ENCODE results near the gene FLT1. TPM values are rescaled to one million over a fixed set of nuclear protein-coding genes. Genes with fewer than 3 reads are reported as not detected.

Gene FLT1
- total and polyA plus RNA-seq, 9 donors = 13.2 to 17.3 (median 15.8) TPM

- Histone ChIP-seq H3K4me3 (ENCODE audit: low read length) (no peak overlapping the region), H3K9me3 (replicated peaks; ENCODE audit: control insufficient read depth, low read depth, low read length) (no peaks in the 10 kb centered on the region), H3K27me3 (ENCODE audit: control insufficient read depth, insufficient read depth, low read length) (no peaks in the 10 kb centered on the region), H3K36me3 (ENCODE audit: control insufficient read depth, insufficient read depth, low read length) (no peaks in the 10 kb centered on the region), H3K27ac (ENCODE audit: low read length) (no peak overlapping the region), H3K4me1 (ENCODE audit: control insufficient read depth, insufficient read depth, low read length) (no peaks in the 10 kb centered on the region)
- no peak for DNase-seq
- no CpG with 5 or more reads among the region's 3 CpGs for WGBS (ENCODE audit: insufficient coverage)
Measured at GRCh38 chr13:28466151-28466550, 28.8 kb downstream of the FLT1 start.

GRCh38 chr13:28464861-28465460 lies 30.0 kb downstream of the FLT1 start:
- Histone ChIP-seq H3K4me3 (ENCODE audit: low read length) (no peak overlapping the region), H3K36me3 (ENCODE audit: control insufficient read depth, insufficient read depth, low read length) (no peaks in the 10 kb centered on the region), H3K4me1 (ENCODE audit: control insufficient read depth, insufficient read depth, low read length) (no peaks in the 10 kb centered on the region), H3K27me3 (ENCODE audit: control insufficient read depth, insufficient read depth, low read length) (no peaks in the 10 kb centered on the region), H3K27ac (ENCODE audit: low read length) (no peak overlapping the region), H3K9me3 (replicated peaks; ENCODE audit: control insufficient read depth, low read depth, low read length) (no peaks in the 10 kb centered on the region)
- no peak for DNase-seq
- 40% methylated on average over 1 of the region's 6 CpGs for WGBS (ENCODE audit: insufficient coverage)

- Histone ChIP-seq H3K4me3 (ENCODE audit: low read length) (no peak overlapping the region), H3K36me3 (ENCODE audit: control insufficient read depth, insufficient read depth, low read length) (peaks cover 3% of the 10 kb centered on the region), H3K4me1 (ENCODE audit: control insufficient read depth, insufficient read depth, low read length) (no peaks in the 10 kb centered on the region), H3K9me3 (replicated peaks; ENCODE audit: control insufficient read depth, low read depth, low read length) (no peaks in the 10 kb centered on the region), H3K27ac (ENCODE audit: low read length) (no peak overlapping the region), H3K27me3 (ENCODE audit: control insufficient read depth, insufficient read depth, low read length) (no peaks in the 10 kb centered on the region)
- no CpG with 5 or more reads among the region's 3 CpGs for WGBS (ENCODE audit: insufficient coverage)
- DNase-seq = no peak
Measured at GRCh38 chr13:28463481-28463880, 31.4 kb downstream of the FLT1 start.

- WGBS (ENCODE audit: insufficient coverage) = no CpG with 5 or more reads among the region's 4 CpGs
- H3K9me3 ChIP-seq (replicated peaks; ENCODE audit: control insufficient read depth, low read depth, low read length) = no peaks in the 10 kb centered on the region
- no peak for DNase-seq
- H3K27ac ChIP-seq (ENCODE audit: low read length) = no peak overlapping the region
- H3K4me3 ChIP-seq (ENCODE audit: low read length) = no peak overlapping the region
- no peaks in the 10 kb centered on the region for H3K4me1 ChIP-seq (ENCODE audit: control insufficient read depth, insufficient read depth, low read length)
- no peaks in the 10 kb centered on the region for H3K27me3 ChIP-seq (ENCODE audit: control insufficient read depth, insufficient read depth, low read length)
- peaks cover 3% of the 10 kb centered on the region for H3K36me3 ChIP-seq (ENCODE audit: control insufficient read depth, insufficient read depth, low read length)
Measured at GRCh38 chr13:28459911-28460310, 35.0 kb downstream of the FLT1 start.

- Histone ChIP-seq H3K9me3 (replicated peaks; ENCODE audit: control insufficient read depth, low read depth, low read length) (no peaks in the 10 kb centered on the region), H3K4me1 (ENCODE audit: control insufficient read depth, insufficient read depth, low read length) (no peaks in the 10 kb centered on the region), H3K4me3 (ENCODE audit: low read length) (no peak overlapping the region), H3K36me3 (ENCODE audit: control insufficient read depth, insufficient read depth, low read length) (peaks cover 3% of the 10 kb centered on the region), H3K27me3 (ENCODE audit: control insufficient read depth, insufficient read depth, low read length) (no peaks in the 10 kb centered on the region), H3K27ac (ENCODE audit: low read length) (no peak overlapping the region)
- WGBS (ENCODE audit: insufficient coverage) = no CpG with 5 or more reads among the region's 2 CpGs
- no peak for DNase-seq
Measured at GRCh38 chr13:28458608-28459007, 36.3 kb downstream of the FLT1 start.

GRCh38 chr13:28458051-28458450 lies 36.9 kb downstream of the FLT1 start:
- WGBS (ENCODE audit: insufficient coverage) = 83% methylated on average over 1 of the region's 7 CpGs
- H3K27ac ChIP-seq (ENCODE audit: low read length) = no peak overlapping the region
- no peaks in the 10 kb centered on the region for H3K27me3 ChIP-seq (ENCODE audit: control insufficient read depth, insufficient read depth, low read length)
- H3K4me1 ChIP-seq (ENCODE audit: control insufficient read depth, insufficient read depth, low read length) = no peaks in the 10 kb centered on the region
- no peaks in the 10 kb centered on the region for H3K9me3 ChIP-seq (replicated peaks; ENCODE audit: control insufficient read depth, low read depth, low read length)
- H3K36me3 ChIP-seq (ENCODE audit: control insufficient read depth, insufficient read depth, low read length) = peaks cover 3% of the 10 kb centered on the region
- no peak overlapping the region for H3K4me3 ChIP-seq (ENCODE audit: low read length)
- DNase-seq = no peak

GRCh38 chr13:28457521-28457920 lies 37.4 kb downstream of the FLT1 start:
- Histone ChIP-seq H3K4me1 (ENCODE audit: control insufficient read depth, insufficient read depth, low read length) (no peaks in the 10 kb centered on the region), H3K9me3 (replicated peaks; ENCODE audit: control insufficient read depth, low read depth, low read length) (no peaks in the 10 kb centered on the region), H3K27me3 (ENCODE audit: control insufficient read depth, insufficient read depth, low read length) (no peaks in the 10 kb centered on the region), H3K27ac (ENCODE audit: low read length) (no peak overlapping the region), H3K36me3 (ENCODE audit: control insufficient read depth, insufficient read depth, low read length) (peaks cover 3% of the 10 kb centered on the region), H3K4me3 (ENCODE audit: low read length) (no peak overlapping the region)
- no peak for DNase-seq

- DNase-seq = no peak
- Histone ChIP-seq H3K9me3 (replicated peaks; ENCODE audit: control insufficient read depth, low read depth, low read length) (no peaks in the 10 kb centered on the region), H3K36me3 (ENCODE audit: control insufficient read depth, insufficient read depth, low read length) (peaks cover 3% of the 10 kb centered on the region), H3K27ac (ENCODE audit: low read length) (no peak overlapping the region), H3K4me3 (ENCODE audit: low read length) (no peak overlapping the region), H3K4me1 (ENCODE audit: control insufficient read depth, insufficient read depth, low read length) (peaks cover 10% of the 10 kb centered on the region), H3K27me3 (ENCODE audit: control insufficient read depth, insufficient read depth, low read length) (no peaks in the 10 kb centered on the region)
- WGBS (ENCODE audit: insufficient coverage) = no CpG with 5 or more reads among the region's 3 CpGs
Measured at GRCh38 chr13:28455580-28456194, 39.2 kb downstream of the FLT1 start.

GRCh38 chr13:28452755-28453154 lies 42.2 kb downstream of the FLT1 start:
- H3K36me3 ChIP-seq (ENCODE audit: control insufficient read depth, insufficient read depth, low read length) = no peaks in the 10 kb centered on the region
- DNase-seq = no peak
- peaks cover 6% of the 10 kb centered on the region for H3K9me3 ChIP-seq (replicated peaks; ENCODE audit: control insufficient read depth, low read depth, low read length)
- no peaks in the 10 kb centered on the region for H3K27me3 ChIP-seq (ENCODE audit: control insufficient read depth, insufficient read depth, low read length)
- H3K4me1 ChIP-seq (ENCODE audit: control insufficient read depth, insufficient read depth, low read length) = peaks cover 16% of the 10 kb centered on the region
- H3K4me3 ChIP-seq (ENCODE audit: low read length) = no peak overlapping the region
- no peak overlapping the region for H3K27ac ChIP-seq (ENCODE audit: low read length)

GRCh38 chr13:28451482-28452217 lies 43.3 kb downstream of the FLT1 start:
- Histone ChIP-seq H3K4me3 (ENCODE audit: low read length) (no peak overlapping the region), H3K9me3 (replicated peaks; ENCODE audit: control insufficient read depth, low read depth, low read length) (peaks cover 6% of the 10 kb centered on the region), H3K36me3 (ENCODE audit: control insufficient read depth, insufficient read depth, low read length) (no peaks in the 10 kb centered on the region), H3K27ac (ENCODE audit: low read length) (no peak overlapping the region), H3K27me3 (ENCODE audit: control insufficient read depth, insufficient read depth, low read length) (no peaks in the 10 kb centered on the region), H3K4me1 (ENCODE audit: control insufficient read depth, insufficient read depth, low read length) (peaks cover 16% of the 10 kb centered on the region)
- peak; percentile 49 for DNase-seq
- 38% methylated on average over 17 of the region's 21 CpGs for WGBS (ENCODE audit: insufficient coverage)

Data from muscle of leg (tissue), 11 donors.